CD14-positive monocyte (primary cell): ENCODE measurements around the gene TRAT1. TPM values are rescaled to one million over a fixed set of nuclear protein-coding genes. Genes with fewer than 3 reads are reported as not detected.

Source experiments
- DNase-seq, 3 donors: peaks; one replicate each; pipeline ENCODE4 v3.0.0-alpha.2; 2011 to 2022
- H2AFZ ChIP-seq: 2 replicates; pipeline ENCODE4 v1.6.0; 2012; ENCODE audit warnings: mild to moderate bottlenecking, low read depth, low read length, inconsistent platforms; ENCODE audit not compliant: insufficient read depth, poor library complexity, severe bottlenecking
- H3K27ac ChIP-seq, 2 donors: 1 replicate in 1 of 2; 2 replicates in 1 of 2; pipeline ENCODE4 v1.5.1; 2012 to 2013; ENCODE audit warnings: low read length in 2 of 2, control low read depth in 1 of 2, inconsistent platforms in 1 of 2, low read depth in 1 of 2, mild to moderate bottlenecking in 1 of 2
- H3K27me3 ChIP-seq, 2 donors: one replicate each; pipeline versions ENCODE4 v1.6.0 to v1.6.1; 2011 to 2013; ENCODE audit warnings: low read length in 2 of 2; ENCODE audit not compliant: control insufficient read depth in 2 of 2, insufficient read depth in 2 of 2
- H3K36me3 ChIP-seq, 2 donors: replicated peaks in 1 of 2; 1 replicate in 1 of 2; 2 replicates in 1 of 2; pipeline versions ENCODE4 v1.5.1 to v1.6.1; 2012 to 2013; ENCODE audit warnings: low read length in 2 of 2, control low read depth in 1 of 2, inconsistent platforms in 1 of 2, mild to moderate bottlenecking in 1 of 2; ENCODE audit not compliant: insufficient read depth in 2 of 2, control insufficient read depth in 1 of 2
- H3K4me1 ChIP-seq, 2 donors: 1 replicate in 1 of 2; 2 replicates in 1 of 2; pipeline versions ENCODE4 v1.5.1 to v1.6.1; 2012 to 2013; ENCODE audit warnings: low read length in 2 of 2, control low read depth in 1 of 2, inconsistent platforms in 1 of 2, mild to moderate bottlenecking in 1 of 2, moderate library complexity in 1 of 2; ENCODE audit not compliant: insufficient read depth in 2 of 2, control insufficient read depth in 1 of 2
- H3K4me2 ChIP-seq: replicated peaks from 2 replicates; pipeline ENCODE3; 2012; ENCODE audit warnings: low read length, moderate library complexity, mild to moderate bottlenecking; ENCODE audit not compliant: poor library complexity, severe bottlenecking; ENCODE audit errors: extremely low read depth
- H3K4me3 ChIP-seq, 3 experiments: fragments of 200-600 bp in 1 of 3; sonication (generic) in 1 of 3; replicated peaks in 1 of 3; 1 replicate in 2 of 3; 2 replicates in 1 of 3; pipeline ENCODE4 v1.5.1; 2011 to 2013; ENCODE audit warnings: low read length in 3 of 3, mild to moderate bottlenecking in 3 of 3, control low read depth in 2 of 3, low read depth in 2 of 3, inconsistent platforms in 1 of 3, moderate library complexity in 1 of 3
- H3K79me2 ChIP-seq: 2 replicates; pipeline ENCODE4 v1.6.0; 2012; ENCODE audit warnings: mild to moderate bottlenecking, control low read depth, inconsistent platforms, low read length, moderate library complexity; ENCODE audit not compliant: insufficient read depth
- H3K9ac ChIP-seq: 2 replicates; pipeline ENCODE4 v1.6.0; 2017; ENCODE audit warnings: low read length, mild to moderate bottlenecking; ENCODE audit not compliant: insufficient read depth, poor library complexity, severe bottlenecking
- H3K9me3 ChIP-seq, 2 donors: replicated peaks in 1 of 2; 1 replicate in 1 of 2; 2 replicates in 1 of 2; pipeline versions ENCODE4 v1.5.1 to v1.6.1; 2012 to 2013; ENCODE audit warnings: low read length in 2 of 2, control low read depth in 1 of 2; ENCODE audit not compliant: control insufficient read depth in 1 of 2, insufficient read depth in 1 of 2
- H4K20me1 ChIP-seq: 2 replicates; pipeline ENCODE4 v1.6.0; 2012; ENCODE audit warnings: mild to moderate bottlenecking, low read length, control low read depth, moderate library complexity; ENCODE audit not compliant: insufficient read depth
- H3K27ac Mint-ChIP-seq, 7 donors: one replicate each; pipeline ENCODE4 v1.8.0; 2020; ENCODE audit warnings: mild to moderate bottlenecking in 7 of 7, mixed read lengths in 7 of 7, moderate library complexity in 6 of 7, inconsistent platforms in 2 of 7
- H3K27me3 Mint-ChIP-seq, 3 donors: one replicate each; pipeline ENCODE4 v1.8.0; 2021 to 2022; ENCODE audit warnings: low read depth in 3 of 3, mild to moderate bottlenecking in 3 of 3, mixed read lengths in 3 of 3, moderate library complexity in 3 of 3, inconsistent platforms in 1 of 3
- H3K36me3 Mint-ChIP-seq, 2 donors: one replicate each; pipeline ENCODE4 v1.8.0; 2020; ENCODE audit warnings: mixed read lengths in 2 of 2, inconsistent platforms in 1 of 2, mild to moderate bottlenecking in 1 of 2
- H3K4me1 Mint-ChIP-seq: one replicate; pipeline ENCODE4 v1.8.0; 2020; ENCODE audit warnings: mild to moderate bottlenecking, mixed read lengths
- H3K4me3 Mint-ChIP-seq, 2 donors: one replicate each; pipeline ENCODE4 v1.8.0; 2020; ENCODE audit warnings: mild to moderate bottlenecking in 2 of 2, mixed read lengths in 2 of 2, moderate library complexity in 1 of 2
- H3K9me3 Mint-ChIP-seq, 7 donors: one replicate each; pipeline ENCODE4 v1.8.0; 2020 to 2022; ENCODE audit warnings: mixed read lengths in 7 of 7, mild to moderate bottlenecking in 6 of 7, moderate library complexity in 6 of 7, inconsistent platforms in 2 of 7
- CTCF ChIP-seq: fragments of 200-600 bp; IDR thresholded peaks from one replicate; pipeline ENCODE4 v1.8.0; 2022; ENCODE audit warnings: antibody characterized with exemption, mild to moderate bottlenecking
- WGBS: methylation state at CpG from one replicate; pipeline ENCODE4 v1.1.5; 2013; ENCODE audit warnings: missing lambda C conversion rate; ENCODE audit not compliant: insufficient coverage; 5-methylcytosine and 5-hydroxymethylcytosine counted together
- intact Hi-C, 2 donors: fragments of 100-400 bp; cut with micrococcal nuclease; formaldehyde crosslinking; loops; one replicate each; pipeline versions ENCODE4 v1.15.0 to v1.15.1; 2023
- polyA plus RNA-seq, 3 donors: library from polyadenylated mRNA; depleted of rRNA in 1 of 3; unstranded in 2 of 3; stranded (reverse) in 1 of 3; fragments of 300-500 nt in 2 of 3; fragments of >200 nt in 1 of 3; fragmentation: Illumina TruSeq in 2 of 3; gene quantifications; 1 replicate in 2 of 3; 2 replicates in 1 of 3; pipeline ENCODE4 v1.2.3, GENCODE V29; 2012 to 2021

TRAT1 gene
- polyA plus RNA-seq, 3 donors: 0.04 to 0.37 (median 0.33) TPM

DNA sequence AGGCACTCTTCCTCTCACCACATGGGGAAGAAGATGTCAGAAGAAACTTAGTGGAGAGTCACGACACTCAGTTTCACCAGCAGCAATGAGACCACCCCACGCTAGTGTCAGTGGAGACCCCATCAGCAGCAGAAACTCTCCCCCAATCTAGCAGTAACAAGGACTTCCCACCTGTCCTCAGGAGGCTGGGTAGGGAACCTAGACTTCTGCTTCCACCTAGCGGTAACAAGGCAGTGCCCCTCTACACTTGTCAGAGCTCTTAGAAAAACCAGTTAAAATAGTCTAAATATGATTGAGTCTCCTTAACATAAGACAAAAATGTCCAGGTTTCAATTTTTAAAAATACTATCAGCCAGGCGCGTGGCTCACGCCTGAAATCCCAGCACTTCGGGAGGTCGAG, 57.3 kb downstream of the TRAT1 start:
- Histone ChIP-seq H3K9ac (no peak overlapping the region), H3K9me3 (no peaks in the 10 kb centered on the region), H3K27ac (no peak overlapping the region), H3K4me3 (no peak overlapping the region), H4K20me1 (no peaks in the 10 kb centered on the region), H3K36me3 (no peaks in the 10 kb centered on the region), H3K79me2 (no peaks in the 10 kb centered on the region), H2AFZ (no peak overlapping the region), H3K27me3 (no peaks in the 10 kb centered on the region), H3K4me2 (no peak overlapping the region), H3K4me1 (no peaks in the 10 kb centered on the region)
- peaks cover 0 to 5% (median 0%) of the 10 kb centered on the region in 7 donors for H3K9me3 Mint-ChIP-seq
- no peaks in the 10 kb centered on the region for H3K4me1 Mint-ChIP-seq
- H3K4me3 Mint-ChIP-seq: no peak overlapping the region
- DNase-seq: no peak
- intact Hi-C loops: no loop called here
- H3K27me3 Mint-ChIP-seq: peaks cover 0 to 1% (median 1%) of the 10 kb centered on the region in 3 donors
- TF ChIP-seq CTCF: no peak
- no CpG with 5 or more reads among the region's 8 CpGs for WGBS
- no peak overlapping the region for H3K27ac Mint-ChIP-seq
- no peaks in the 10 kb centered on the region for H3K36me3 Mint-ChIP-seq

DNA sequence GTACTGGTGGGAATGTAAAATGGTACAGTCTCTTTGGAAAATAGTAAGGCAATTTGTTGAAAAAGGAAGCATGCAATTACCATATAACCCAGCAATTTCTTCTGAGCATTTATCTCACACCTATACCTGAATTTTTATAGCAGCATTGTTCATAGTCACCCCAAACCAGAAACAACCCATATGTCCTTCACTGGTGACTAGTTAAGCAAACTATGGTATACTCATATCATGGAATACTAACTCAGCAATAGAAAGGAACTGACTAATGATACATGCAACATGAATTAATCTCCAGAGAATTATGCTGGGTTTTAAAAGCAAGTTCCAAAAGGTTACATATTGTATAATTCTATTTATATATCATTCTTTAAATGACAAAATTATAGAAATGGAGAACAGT, 60.2 kb downstream of the TRAT1 start:
- H3K9me3 Mint-ChIP-seq: peaks cover 0 to 5% (median 0%) of the 10 kb centered on the region in 7 donors
- no peak for TF ChIP-seq CTCF
- no peak overlapping the region for H3K4me3 ChIP-seq
- no peak overlapping the region for H3K4me3 Mint-ChIP-seq
- H3K4me1 ChIP-seq: no peaks in the 10 kb centered on the region
- H3K4me2 ChIP-seq: no peak overlapping the region
- no peak overlapping the region for H3K9ac ChIP-seq
- no peak overlapping the region for H3K27ac Mint-ChIP-seq
- no peaks in the 10 kb centered on the region for H3K27me3 ChIP-seq
- H3K9me3 ChIP-seq: no peaks in the 10 kb centered on the region
- no peaks in the 10 kb centered on the region for H3K27me3 Mint-ChIP-seq
- DNase-seq: no peak
- no peaks in the 10 kb centered on the region for H4K20me1 ChIP-seq
- no peaks in the 10 kb centered on the region for H3K79me2 ChIP-seq
- no peaks in the 10 kb centered on the region for H3K36me3 ChIP-seq
- intact Hi-C loops: no loop called here
- no peak overlapping the region for H3K27ac ChIP-seq
- no peak overlapping the region for H2AFZ ChIP-seq
- no peaks in the 10 kb centered on the region for H3K4me1 Mint-ChIP-seq
- no peaks in the 10 kb centered on the region for H3K36me3 Mint-ChIP-seq
